Measurements from ENCODE around the gene GLIPR1.

DNA sequence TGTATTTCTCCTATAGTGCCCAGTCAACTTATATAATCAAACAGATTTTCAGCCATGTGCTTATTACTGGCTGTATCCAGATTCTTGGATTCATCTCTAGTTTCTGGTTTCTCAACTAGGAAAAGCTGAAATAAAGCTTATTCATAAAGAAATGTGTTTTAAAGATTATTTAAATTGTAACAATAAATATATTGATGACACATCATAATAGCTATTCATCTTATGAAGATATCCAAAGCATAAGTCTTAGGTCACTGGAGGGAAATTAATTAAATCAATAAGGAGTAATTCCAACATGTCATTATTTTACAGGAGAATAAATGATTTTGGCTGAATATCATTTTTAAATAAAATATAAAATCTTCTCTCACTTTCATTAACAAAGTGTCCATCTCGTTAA is 63.0 kb downstream of the GLIPR1 start:
- TF ChIP-seq POLR2A (IDR thresholded peaks at IDR 0.05; ENCODE audit: extremely low read depth, insufficient read length) (no peak), MYC (IDR thresholded peaks at IDR 0.05; ENCODE audit: low read depth, low read length) (no peak)
- TF ChIP-seq, protein P1, sequence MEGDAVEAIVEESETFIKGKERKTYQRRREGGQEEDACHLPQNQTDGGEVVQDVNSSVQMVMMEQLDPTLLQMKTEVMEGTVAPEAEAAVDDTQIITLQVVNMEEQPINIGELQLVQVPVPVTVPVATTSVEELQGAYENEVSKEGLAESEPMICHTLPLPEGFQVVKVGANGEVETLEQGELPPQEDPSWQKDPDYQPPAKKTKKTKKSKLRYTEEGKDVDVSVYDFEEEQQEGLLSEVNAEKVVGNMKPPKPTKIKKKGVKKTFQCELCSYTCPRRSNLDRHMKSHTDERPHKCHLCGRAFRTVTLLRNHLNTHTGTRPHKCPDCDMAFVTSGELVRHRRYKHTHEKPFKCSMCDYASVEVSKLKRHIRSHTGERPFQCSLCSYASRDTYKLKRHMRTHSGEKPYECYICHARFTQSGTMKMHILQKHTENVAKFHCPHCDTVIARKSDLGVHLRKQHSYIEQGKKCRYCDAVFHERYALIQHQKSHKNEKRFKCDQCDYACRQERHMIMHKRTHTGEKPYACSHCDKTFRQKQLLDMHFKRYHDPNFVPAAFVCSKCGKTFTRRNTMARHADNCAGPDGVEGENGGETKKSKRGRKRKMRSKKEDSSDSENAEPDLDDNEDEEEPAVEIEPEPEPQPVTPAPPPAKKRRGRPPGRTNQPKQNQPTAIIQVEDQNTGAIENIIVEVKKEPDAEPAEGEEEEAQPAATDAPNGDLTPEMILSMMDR (IDR thresholded peaks at IDR 0.05; ENCODE audit: low read depth, low read length), result no peak
- TF ChIP-seq, protein P2, sequence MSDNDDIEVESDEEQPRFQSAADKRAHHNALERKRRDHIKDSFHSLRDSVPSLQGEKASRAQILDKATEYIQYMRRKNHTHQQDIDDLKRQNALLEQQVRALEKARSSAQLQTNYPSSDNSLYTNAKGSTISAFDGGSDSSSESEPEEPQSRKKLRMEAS (IDR thresholded peaks at IDR 0.05; ENCODE audit: low read depth, low read length), result no peak
